ACC112 (cell line): ENCODE results near the gene BMERB1.
A peak's percentile ranks its signal among the peaks of the same experiment; 100 is the strongest.
"Not testable (repeated sequence)": the region's sequence is repeated elsewhere in the genome, so short reads cannot be mapped to it uniquely, and the experiment has no call there.

ENCODE experiments used
- H2AFZ ChIP-seq: fragments of 200-600 bp; sonication (generic); one replicate; pipeline ENCODE4 v1.6.0; 2017; ENCODE audit warnings: antibody characterized with exemption, low read length; ENCODE audit not compliant: unreplicated experiment
- H3K27ac ChIP-seq: fragments of 200-600 bp; sonication (generic); 2 replicates; pipeline ENCODE4 v1.5.1; 2014; ENCODE audit warnings: low read depth, mild to moderate bottlenecking, antibody characterized with exemption, low read length, moderate library complexity
- H3K27me3 ChIP-seq: fragments of 200-600 bp; sonication (generic); 2 replicates; pipeline ENCODE4 v1.6.1; 2014; ENCODE audit warnings: mild to moderate bottlenecking, antibody characterized with exemption, low read length, moderate library complexity, mixed read lengths; ENCODE audit not compliant: insufficient read depth
- H3K36me3 ChIP-seq: fragments of 200-600 bp; sonication (generic); 2 replicates; pipeline ENCODE4 v1.6.1; 2016; ENCODE audit warnings: mild to moderate bottlenecking, antibody characterized with exemption, low read length, moderate library complexity, mixed read lengths; ENCODE audit not compliant: insufficient read depth
- H3K4me1 ChIP-seq: fragments of 200-600 bp; sonication (generic); one replicate; pipeline ENCODE4 v1.6.1; 2016; ENCODE audit warnings: low read length, mixed read lengths; ENCODE audit not compliant: insufficient read depth, unreplicated experiment, control insufficient read depth
- H3K4me3 ChIP-seq: fragments of 200-600 bp; sonication (generic); 2 replicates; pipeline ENCODE4 v1.5.1; 2014; ENCODE audit warnings: mild to moderate bottlenecking, low read depth, low read length
- H3K79me2 ChIP-seq: fragments of 200-600 bp; sonication (generic); one replicate; pipeline ENCODE4 v1.6.0; 2016; ENCODE audit warnings: low read length; ENCODE audit not compliant: control insufficient read depth, unreplicated experiment, insufficient read depth

Gene BMERB1

GRCh38 chr16:15425861-15426260 is 8.5 kb upstream of the BMERB1 start:
- Histone ChIP-seq H2AFZ (no peak overlapping the region), H3K36me3 (no peaks in the 10 kb centered on the region), H3K4me1 (no peaks in the 10 kb centered on the region), H3K27me3 (no peaks in the 10 kb centered on the region), H3K27ac (no peak overlapping the region), H3K4me3 (no peak overlapping the region), H3K79me2 (no peaks in the 10 kb centered on the region)

- H3K4me3 ChIP-seq = no peak overlapping the region
Observed at GRCh38 chr16:15426796-15427195, 7.6 kb upstream of the BMERB1 start.

GRCh38 chr16:15427648-15428239 is 6.6 kb upstream of the BMERB1 start:
- Histone ChIP-seq H3K27ac (peak overlapping the region; percentile 43; the same call in 1 of the 2 replicates), H2AFZ (peak overlapping the region; percentile 92), H3K4me1 (no peaks in the 10 kb centered on the region), H3K36me3 (no peaks in the 10 kb centered on the region), H3K27me3 (no peaks in the 10 kb centered on the region), H3K79me2 (no peaks in the 10 kb centered on the region), H3K4me3 (peak overlapping the region; percentile 64)

More at GRCh38 chr16:15426796-15427195, 7.6 kb upstream of the BMERB1 start:
- Histone ChIP-seq H3K4me1 (no peaks in the 10 kb centered on the region), H3K27me3 (no peaks in the 10 kb centered on the region), H3K36me3 (no peaks in the 10 kb centered on the region), H2AFZ (no peak overlapping the region), H3K27ac (no peak overlapping the region), H3K79me2 (no peaks in the 10 kb centered on the region)

GRCh38 chr16:15430884-15431283 is 3.5 kb upstream of the BMERB1 start:
- H2AFZ ChIP-seq, H3K79me2 ChIP-seq, H3K27me3 ChIP-seq, H3K4me1 ChIP-seq, H3K36me3 ChIP-seq, H3K4me3 ChIP-seq, H3K27ac ChIP-seq: not testable (repeated sequence)

GRCh38 chr16:15434079-15434424 is 336 bp upstream of the BMERB1 start:
- Histone ChIP-seq H3K36me3 (no peaks in the 10 kb centered on the region), H2AFZ (peak overlapping the region; percentile 72), H3K27ac (no peak overlapping the region), H3K4me1 (no peaks in the 10 kb centered on the region), H3K4me3 (peak overlapping the region; percentile 97), H3K79me2 (peaks cover 12% of the 10 kb centered on the region), H3K27me3 (no peaks in the 10 kb centered on the region)

GRCh38 chr16:15435216-15435864 is 952 bp downstream of the BMERB1 start:
- no peaks in the 10 kb centered on the region for H3K27me3 ChIP-seq
- H3K36me3 ChIP-seq = no peaks in the 10 kb centered on the region
- peaks cover 7% of the 10 kb centered on the region for H3K4me1 ChIP-seq
- H3K79me2 ChIP-seq = peaks cover 12% of the 10 kb centered on the region
- H3K27ac ChIP-seq = no peak overlapping the region
- H3K4me3 ChIP-seq = peak overlapping the region; percentile 97
- H2AFZ ChIP-seq = peak overlapping the region; percentile 79

- H3K27ac ChIP-seq = no peak overlapping the region
- H3K36me3 ChIP-seq = no peaks in the 10 kb centered on the region
- H3K4me1 ChIP-seq = peaks cover 27% of the 10 kb centered on the region
- no peaks in the 10 kb centered on the region for H3K27me3 ChIP-seq
- peaks cover 23% of the 10 kb centered on the region for H3K79me2 ChIP-seq
- H3K4me3 ChIP-seq = no peak overlapping the region
- H2AFZ ChIP-seq = no peak overlapping the region
Observed at GRCh38 chr16:15439102-15439501, 4.7 kb downstream of the BMERB1 start.

- Histone ChIP-seq H3K79me2 (peaks cover 27% of the 10 kb centered on the region), H3K36me3 (no peaks in the 10 kb centered on the region), H3K4me3 (no peak overlapping the region; the same call in 1 of the 2 replicates), H3K4me1 (peaks cover 27% of the 10 kb centered on the region), H3K27me3 (no peaks in the 10 kb centered on the region), H2AFZ (no peak overlapping the region), H3K27ac (peak overlapping the region; percentile 91)
Observed at GRCh38 chr16:15439521-15439920, 5.1 kb downstream of the BMERB1 start.

GRCh38 chr16:15440852-15441251 is 6.5 kb downstream of the BMERB1 start:
- Histone ChIP-seq H3K4me3 (peak overlapping the region; percentile 58), H3K27me3 (no peaks in the 10 kb centered on the region), H3K79me2 (peaks cover 21% of the 10 kb centered on the region), H2AFZ (peak overlapping the region; percentile 34), H3K4me1 (peaks cover 27% of the 10 kb centered on the region), H3K27ac (peak overlapping the region; percentile 91), H3K36me3 (peaks cover 7% of the 10 kb centered on the region; the same call in 1 of the 2 replicates)

GRCh38 chr16:15442140-15442539 is 7.8 kb downstream of the BMERB1 start:
- H2AFZ ChIP-seq, H3K4me3 ChIP-seq, H3K27me3 ChIP-seq, H3K36me3 ChIP-seq: not testable (repeated sequence)
- Histone ChIP-seq H3K27ac (peak overlapping the region; percentile 7; the same call in 1 of the 2 replicates), H3K79me2 (peaks cover 17% of the 10 kb centered on the region), H3K4me1 (peaks cover 27% of the 10 kb centered on the region)

- Histone ChIP-seq H3K79me2 (peaks cover 17% of the 10 kb centered on the region), H3K27ac (no peak overlapping the region), H3K36me3 (peaks cover 7% of the 10 kb centered on the region; the same call in 1 of the 2 replicates), H3K4me1 (peaks cover 27% of the 10 kb centered on the region), H3K27me3 (no peaks in the 10 kb centered on the region), H2AFZ (no peak overlapping the region), H3K4me3 (no peak overlapping the region)
Observed at GRCh38 chr16:15443753-15444152, 9.4 kb downstream of the BMERB1 start.
